ENCODE data around the gene TRMT5. TPM values are rescaled to one million over a fixed set of nuclear protein-coding genes. Genes with fewer than 3 reads are reported as not detected.

The TRMT5 gene
- total and polyA plus RNA-seq, 9 of the 15 experiments (the other 6 are each of a cell fraction or from before 2014, with no cell fraction given) = 8.4 to 20.0 (median 15.1) TPM

- TF ChIP-seq, protein P1, sequence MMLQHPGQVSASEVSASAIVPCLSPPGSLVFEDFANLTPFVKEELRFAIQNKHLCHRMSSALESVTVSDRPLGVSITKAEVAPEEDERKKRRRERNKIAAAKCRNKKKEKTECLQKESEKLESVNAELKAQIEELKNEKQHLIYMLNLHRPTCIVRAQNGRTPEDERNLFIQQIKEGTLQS (IDR thresholded peaks at IDR 0.05) = peak; percentile 54; the same call in 1 of the 2 replicates
- TF ChIP-seq, protein P1 (CRISPR knock-in tag; conservative IDR thresholded peaks at IDR 0.05) = no peak
- TF ChIP-seq, protein P2, sequence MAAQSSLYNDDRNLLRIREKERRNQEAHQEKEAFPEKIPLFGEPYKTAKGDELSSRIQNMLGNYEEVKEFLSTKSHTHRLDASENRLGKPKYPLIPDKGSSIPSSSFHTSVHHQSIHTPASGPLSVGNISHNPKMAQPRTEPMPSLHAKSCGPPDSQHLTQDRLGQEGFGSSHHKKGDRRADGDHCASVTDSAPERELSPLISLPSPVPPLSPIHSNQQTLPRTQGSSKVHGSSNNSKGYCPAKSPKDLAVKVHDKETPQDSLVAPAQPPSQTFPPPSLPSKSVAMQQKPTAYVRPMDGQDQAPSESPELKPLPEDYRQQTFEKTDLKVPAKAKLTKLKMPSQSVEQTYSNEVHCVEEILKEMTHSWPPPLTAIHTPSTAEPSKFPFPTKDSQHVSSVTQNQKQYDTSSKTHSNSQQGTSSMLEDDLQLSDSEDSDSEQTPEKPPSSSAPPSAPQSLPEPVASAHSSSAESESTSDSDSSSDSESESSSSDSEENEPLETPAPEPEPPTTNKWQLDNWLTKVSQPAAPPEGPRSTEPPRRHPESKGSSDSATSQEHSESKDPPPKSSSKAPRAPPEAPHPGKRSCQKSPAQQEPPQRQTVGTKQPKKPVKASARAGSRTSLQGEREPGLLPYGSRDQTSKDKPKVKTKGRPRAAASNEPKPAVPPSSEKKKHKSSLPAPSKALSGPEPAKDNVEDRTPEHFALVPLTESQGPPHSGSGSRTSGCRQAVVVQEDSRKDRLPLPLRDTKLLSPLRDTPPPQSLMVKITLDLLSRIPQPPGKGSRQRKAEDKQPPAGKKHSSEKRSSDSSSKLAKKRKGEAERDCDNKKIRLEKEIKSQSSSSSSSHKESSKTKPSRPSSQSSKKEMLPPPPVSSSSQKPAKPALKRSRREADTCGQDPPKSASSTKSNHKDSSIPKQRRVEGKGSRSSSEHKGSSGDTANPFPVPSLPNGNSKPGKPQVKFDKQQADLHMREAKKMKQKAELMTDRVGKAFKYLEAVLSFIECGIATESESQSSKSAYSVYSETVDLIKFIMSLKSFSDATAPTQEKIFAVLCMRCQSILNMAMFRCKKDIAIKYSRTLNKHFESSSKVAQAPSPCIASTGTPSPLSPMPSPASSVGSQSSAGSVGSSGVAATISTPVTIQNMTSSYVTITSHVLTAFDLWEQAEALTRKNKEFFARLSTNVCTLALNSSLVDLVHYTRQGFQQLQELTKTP (IDR thresholded peaks at IDR 0.05; ENCODE audit: low read depth in 1 of 2, partially characterized antibody in 2 of 2) = peak; percentile 31 to 62
- 0 out of 2 replicates have a peak, but pooled peaks have one; percentile 7 for TF ChIP-seq C11orf30 (IDR thresholded peaks at IDR 0.05; ENCODE audit: low read depth)
- no peak for TF ChIP-seq ZNF384 (IDR thresholded peaks at IDR 0.05; ENCODE audit: low read depth, low read length)
- peak; percentile 95 for TF ChIP-seq KLF16 (IDR thresholded peaks at IDR 0.05)
- peak; percentile 94 for TF ChIP-seq TEAD4 (IDR thresholded peaks at IDR 0.05; ENCODE audit: low read length)
- TF ChIP-seq TEAD4 (CRISPR knock-in tag; IDR thresholded peaks at IDR 0.05; ENCODE audit: borderline replicate concordance) = no peak
- TF ChIP-seq, protein P3, sequence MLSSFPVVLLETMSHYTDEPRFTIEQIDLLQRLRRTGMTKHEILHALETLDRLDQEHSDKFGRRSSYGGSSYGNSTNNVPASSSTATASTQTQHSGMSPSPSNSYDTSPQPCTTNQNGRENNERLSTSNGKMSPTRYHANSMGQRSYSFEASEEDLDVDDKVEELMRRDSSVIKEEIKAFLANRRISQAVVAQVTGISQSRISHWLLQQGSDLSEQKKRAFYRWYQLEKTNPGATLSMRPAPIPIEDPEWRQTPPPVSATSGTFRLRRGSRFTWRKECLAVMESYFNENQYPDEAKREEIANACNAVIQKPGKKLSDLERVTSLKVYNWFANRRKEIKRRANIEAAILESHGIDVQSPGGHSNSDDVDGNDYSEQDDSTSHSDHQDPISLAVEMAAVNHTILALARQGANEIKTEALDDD (IDR thresholded peaks at IDR 0.05) = peak; percentile 48; the same call in 1 of the 2 replicates
- TF ChIP-seq STAT5A (IDR thresholded peaks at IDR 0.05; ENCODE audit: borderline replicate concordance, low read length) = peak; percentile 87
- TF ChIP-seq ARNT (IDR thresholded peaks at IDR 0.05) = peak; percentile 72 to 77; a peak in 3 of 4 replicates
- peak; percentile 94 for TF ChIP-seq DPF2 (IDR thresholded peaks at IDR 0.05)
- peak; percentile 80 for TF ChIP-seq MITF (IDR thresholded peaks at IDR 0.05)
- TF ChIP-seq RNF2 (IDR thresholded peaks at IDR 0.05) = peak; percentile 80
- no peak for TF ChIP-seq RFX7 (CRISPR knock-in tag; IDR thresholded peaks at IDR 0.05)
- peak; percentile 61; the same call in 1 of the 2 replicates for TF ChIP-seq HES1 (IDR thresholded peaks at IDR 0.05; ENCODE audit: low read depth)
- peak; percentile 76; the same call in 1 of the 2 replicates for TF ChIP-seq JUND (IDR thresholded peaks at IDR 0.05; ENCODE audit: borderline replicate concordance, low read depth, low read length)
- TF ChIP-seq JUND (tag; IDR thresholded peaks at IDR 0.05; ENCODE audit: borderline replicate concordance, low read depth, low read length) = no peak; the same call in 2 of the 3 replicates
- TF ChIP-seq GATA2 (CRISPR knock-in tag; IDR thresholded peaks at IDR 0.05) = peak; percentile 87
- TF ChIP-seq MCM2 (IDR thresholded peaks at IDR 0.05; ENCODE audit: low read depth) = no peak
- peak; percentile 5; the same call in 1 of the 2 replicates for TF ChIP-seq RFX1 (IDR thresholded peaks at IDR 0.05)
- TF ChIP-seq CBFA2T3 (IDR thresholded peaks at IDR 0.05) = peak; percentile 98
- TF ChIP-seq MBD2 (IDR thresholded peaks at IDR 0.05; ENCODE audit: borderline replicate concordance, low read depth) = peak; percentile 43; the same call in 1 of the 2 replicates
- TF ChIP-seq FOXK2 (conservative IDR thresholded peaks at IDR 0.05 in 1 of 2, IDR thresholded peaks at IDR 0.05 in 1 of 2; ENCODE audit: low read depth in 2 of 2) = 0 out of 4 replicates have a peak, but pooled peaks of 1 of the 2 experiments have one; percentile 53
These were observed 8.7 kb upstream of the TRMT5 start (continued) for GRCh38 chr14:60989599-60989998.
